H1 (cell line): ENCODE data around the gene ERICH2. TPM values are rescaled to one million over a fixed set of nuclear protein-coding genes. Genes with fewer than 3 reads are reported as not detected.

Experiments used
- CTCF ChIA-PET: fragments of 300-600 bp; sonication (Branson Sonifier 250); formaldehyde crosslinking; loops from one replicate; lab custom pipeline; 2021; ENCODE audit not compliant: partially characterized antibody; lab: Charles Lee
- POLR2A ChIA-PET: fragments of 300-600 bp; sonication (Branson Sonifier 250); formaldehyde crosslinking; loops from one replicate; lab custom pipeline; 2021; ENCODE audit warnings: inconsistent platforms; ENCODE audit not compliant: partially characterized antibody; lab: Charles Lee
- DNase-seq, 2 experiments: peaks; one replicate each; pipeline versions ENCODE4 v3.0.0 to v3.0.0-alpha.2; 2010 to 2022; ENCODE audit warnings: low spot score in 2 of 2, low read depth in 1 of 2, mixed read lengths in 1 of 2
- FAIRE-seq: peaks from 2 replicates; lab custom pipeline; 2011; peaks lifted over from hg19 to GRCh38; lab: Jason Lieb, UNC
- H2AFZ ChIP-seq: 2 replicates; pipeline ENCODE4 v1.8.1; 2012; ENCODE audit warnings: low read length, inconsistent platforms
- H2AK5ac ChIP-seq: 2 replicates; pipeline ENCODE4 v1.6.1; 2013; ENCODE audit warnings: low read depth, low read length
- H2BK120ac ChIP-seq: replicated peaks from 2 replicates; pipeline ENCODE3; 2013; ENCODE audit warnings: low read depth, low read length, inconsistent platforms
- H2BK12ac ChIP-seq: 2 replicates; pipeline ENCODE4 v1.6.1; 2013; ENCODE audit warnings: low read depth, low read length
- H2BK15ac ChIP-seq: 2 replicates; pipeline ENCODE4 v1.6.1; 2013; ENCODE audit warnings: low read length
- H2BK20ac ChIP-seq: 2 replicates; pipeline ENCODE4 v1.6.1; 2013; ENCODE audit warnings: low read length
- H2BK5ac ChIP-seq: 2 replicates; pipeline ENCODE4 v1.6.1; 2013; ENCODE audit warnings: low read depth, low read length
- H3K14ac ChIP-seq: 2 replicates; pipeline ENCODE4 v1.6.1; 2013; ENCODE audit warnings: inconsistent platforms; ENCODE audit not compliant: insufficient read length
- H3K18ac ChIP-seq: 2 replicates; pipeline ENCODE4 v1.6.1; 2013; ENCODE audit warnings: low read length; ENCODE audit errors: extremely low read depth
- H3K23ac ChIP-seq: 2 replicates; pipeline ENCODE4 v1.6.1; 2013; ENCODE audit warnings: inconsistent platforms; ENCODE audit not compliant: insufficient read length
- H3K23me2 ChIP-seq: 2 replicates; pipeline ENCODE4 v1.6.1; 2013; ENCODE audit warnings: low read depth, low read length
- H3K27ac ChIP-seq: 2 replicates; pipeline ENCODE4 v1.6.1; 2011; ENCODE audit warnings: low read depth, low read length, inconsistent platforms
- H3K27me3 ChIP-seq, 4 experiments: replicated peaks in 1 of 4; 1 replicate in 1 of 4; 2 replicates in 3 of 4; pipeline versions ENCODE4 v1.6.1 to v1.8.1; 2011 to 2013; ENCODE audit warnings: low read length in 3 of 4, mild to moderate bottlenecking in 3 of 4, inconsistent platforms in 2 of 4, mixed read lengths in 2 of 4, moderate library complexity in 1 of 4; ENCODE audit not compliant: control insufficient read depth in 3 of 4, insufficient read depth in 3 of 4; ENCODE audit errors: extremely low read depth in 1 of 4
- H3K36me3 ChIP-seq, 4 experiments: 2 replicates each; pipeline versions ENCODE4 v1.6.1 to v1.8.1; 2011 to 2013; ENCODE audit warnings: mild to moderate bottlenecking in 4 of 4, low read length in 3 of 4, moderate library complexity in 2 of 4, control low read depth in 1 of 4, inconsistent platforms in 1 of 4; ENCODE audit not compliant: insufficient read depth in 4 of 4, control insufficient read depth in 2 of 4
- H3K4ac ChIP-seq: replicated peaks from 2 replicates; pipeline ENCODE3; 2013; ENCODE audit warnings: low read length, low read depth, mixed read lengths, inconsistent platforms; ENCODE audit not compliant: insufficient read length
- H3K4me1 ChIP-seq, 4 experiments: replicated peaks in 1 of 4; 1 replicate in 1 of 4; 2 replicates in 3 of 4; pipeline versions ENCODE4 v1.6.1 to v1.8.1; 2011 to 2013; ENCODE audit warnings: low read length in 3 of 4, inconsistent platforms in 2 of 4, mixed read lengths in 1 of 4; ENCODE audit not compliant: insufficient read depth in 4 of 4, control insufficient read depth in 3 of 4
- H3K4me2 ChIP-seq, 2 experiments: 2 replicates each; pipeline versions ENCODE4 v1.6.1 to v1.8.1; 2011 to 2013; ENCODE audit warnings: low read depth in 2 of 2, low read length in 2 of 2, control low read depth in 1 of 2, inconsistent platforms in 1 of 2, mild to moderate bottlenecking in 1 of 2; ENCODE audit not compliant: insufficient read depth in 1 of 2
- H3K4me3 ChIP-seq, 4 experiments: fragments of 200-600, 300-600 bp in 1 of 4; sonication (generic), shearing (Covaris generic), sonication (Bioruptor Twin) in 1 of 4; 2 replicates each; pipeline versions ENCODE4 v1.5.1 to v1.8.1; 2011 to 2016; ENCODE audit warnings: low read length in 4 of 4, low read depth in 3 of 4, control low read depth in 2 of 4, inconsistent platforms in 2 of 4, mild to moderate bottlenecking in 2 of 4, mixed read lengths in 1 of 4, moderate library complexity in 1 of 4; ENCODE audit not compliant: insufficient read depth in 2 of 4; ENCODE audit errors: extremely low read depth in 1 of 4
- H3K56ac ChIP-seq: replicated peaks from 2 replicates; pipeline ENCODE3; 2013; ENCODE audit warnings: low read depth, mild to moderate bottlenecking, mixed read lengths, low read length, inconsistent platforms; ENCODE audit not compliant: insufficient read length
- H3K79me1 ChIP-seq: 2 replicates; pipeline ENCODE4 v1.6.1; 2013; ENCODE audit warnings: low read depth, low read length, control low read depth
- H3K79me2 ChIP-seq, 2 experiments: 2 replicates each; pipeline versions ENCODE4 v1.6.1 to v1.8.1; 2012 to 2013; ENCODE audit warnings: low read length in 2 of 2, mild to moderate bottlenecking in 2 of 2, inconsistent platforms in 1 of 2; ENCODE audit not compliant: insufficient read depth in 2 of 2, control insufficient read depth in 1 of 2
- H3K9ac ChIP-seq, 4 experiments: replicated peaks in 1 of 4; 1 replicate in 1 of 4; 2 replicates in 3 of 4; pipeline versions ENCODE4 v1.6.1 to v1.8.1; 2011 to 2013; ENCODE audit warnings: low read depth in 3 of 4, low read length in 3 of 4, control low read depth in 2 of 4, mild to moderate bottlenecking in 2 of 4, moderate library complexity in 2 of 4, inconsistent platforms in 1 of 4; ENCODE audit errors: extremely low read depth in 1 of 4
- H3K9me3 ChIP-seq, 2 experiments: 2 replicates each; pipeline versions ENCODE4 v1.6.1 to v1.8.1; 2012 to 2013; ENCODE audit warnings: mild to moderate bottlenecking in 2 of 2, moderate library complexity in 2 of 2, control low read depth in 1 of 2, inconsistent platforms in 1 of 2, low read depth in 1 of 2, low read length in 1 of 2, mixed read lengths in 1 of 2; ENCODE audit not compliant: insufficient read depth in 2 of 2
- H4K20me1 ChIP-seq, 2 experiments: replicated peaks in 1 of 2; 2 replicates each; pipeline versions ENCODE3 to v1.8.1; 2011 to 2013; ENCODE audit warnings: inconsistent platforms in 2 of 2, low read length in 2 of 2, mild to moderate bottlenecking in 1 of 2; ENCODE audit not compliant: insufficient read depth in 2 of 2, control insufficient read depth in 1 of 2
- H4K5ac ChIP-seq: 2 replicates; pipeline ENCODE4 v1.6.1; 2013; ENCODE audit warnings: low read length, low read depth, mixed read lengths, inconsistent platforms; ENCODE audit not compliant: insufficient read length
- H4K8ac ChIP-seq: 2 replicates; pipeline ENCODE4 v1.8.0; 2013; ENCODE audit warnings: mild to moderate bottlenecking, moderate library complexity, low read length, inconsistent platforms; ENCODE audit not compliant: insufficient read depth; ENCODE audit errors: extremely low read depth
- H4K91ac ChIP-seq: replicated peaks from 2 replicates; pipeline ENCODE3; 2013; ENCODE audit warnings: low read length, mixed read lengths, inconsistent platforms; ENCODE audit not compliant: insufficient read length
- CEBPB ChIP-seq: IDR thresholded peaks from 2 replicates; pipeline ENCODE4 v1.6.1; 2012; ENCODE audit warnings: low read depth, low read length
- FOSL1 ChIP-seq: IDR thresholded peaks from 2 replicates; pipeline ENCODE4 v1.6.1; 2011; ENCODE audit warnings: mild to moderate bottlenecking, low read depth, low read length, moderate library complexity; ENCODE audit not compliant: insufficient read depth
- GABPA ChIP-seq: IDR thresholded peaks from 2 replicates; pipeline ENCODE4 v1.6.1; 2011; ENCODE audit warnings: mild to moderate bottlenecking, low read length, moderate library complexity, borderline replicate concordance; ENCODE audit not compliant: insufficient read depth
- HDAC6 ChIP-seq: IDR thresholded peaks from one replicate; pipeline ENCODE4 v1.7.1; 2012; ENCODE audit warnings: low read depth, mild to moderate bottlenecking, inconsistent platforms, low read length, moderate library complexity
- RAD21 ChIP-seq, 2 experiments: IDR thresholded peaks in 1 of 2; conservative IDR thresholded peaks in 1 of 2; 2 replicates each; pipeline ENCODE4 v1.6.1; 2011; ENCODE audit warnings: low read depth in 2 of 2, low read length in 2 of 2, improper control_type of control experiment in 1 of 2, inconsistent platforms in 1 of 2, mild to moderate bottlenecking in 1 of 2, moderate library complexity in 1 of 2
- RBBP5 ChIP-seq: IDR thresholded peaks from 2 replicates; pipeline ENCODE4 v1.7.1; 2012; ENCODE audit warnings: low read depth, mild to moderate bottlenecking, inconsistent platforms, low read length, moderate library complexity, borderline replicate concordance
- RFX5 ChIP-seq: IDR thresholded peaks from 2 replicates; pipeline ENCODE4 v1.6.1; 2011; ENCODE audit warnings: low read depth, low read length, improper control_type of control experiment, borderline replicate concordance
- SRF ChIP-seq: IDR thresholded peaks from 2 replicates; pipeline ENCODE4 v1.6.1; 2011; ENCODE audit warnings: mild to moderate bottlenecking, low read depth, low read length, moderate library complexity
- SUZ12 ChIP-seq: fragments of 200-600 bp; sonication (generic); IDR thresholded peaks from 2 replicates; pipeline ENCODE4 v1.6.1; 2012; ENCODE audit warnings: mild to moderate bottlenecking, inconsistent platforms, low read length, moderate library complexity, mixed read lengths
- TBP ChIP-seq: IDR thresholded peaks from 2 replicates; pipeline ENCODE4 v1.6.1; 2011; ENCODE audit warnings: low read depth, low read length, improper control_type of control experiment
- WGBS, 2 experiments: shearing (Covaris generic) in 1 of 2; methylation state at CpG; one replicate each; pipeline versions ENCODE4 v1.1.6 to v1.1.7; 2013 to 2015; ENCODE audit warnings: low lambda C conversion rate in 2 of 2, mixed read lengths in 2 of 2, inconsistent platforms in 1 of 2, low coverage in 1 of 2, missing lambda C conversion rate in 1 of 2; ENCODE audit not compliant: insufficient replicate concordance in 2 of 2, insufficient coverage in 1 of 2, insufficient read length in 1 of 2; ENCODE audit errors: extremely low coverage in 1 of 2, missing lambda C conversion rate in 1 of 2; 5-methylcytosine and 5-hydroxymethylcytosine counted together
- polyA plus RNA-seq, 7 experiments: library from polyadenylated mRNA; depleted of rRNA in 3 of 7; stranded (reverse) in 5 of 7; unstranded in 2 of 7; fragments of >200 nt in 5 of 7; fragments of 200-250 nt in 2 of 7; gene quantifications; 1 replicate in 5 of 7; 2 replicates in 1 of 7; 4 replicates in 1 of 7; pipeline versions ENCODE4 v1.2.1 to v1.2.3, GENCODE V29; 2011 to 2013; ENCODE audit warnings: missing spikeins in 2 of 7, mixed read lengths in 2 of 7
- total RNA-seq: library from RNA; stranded (reverse); fragmentation: NEBNext Ultra II Directional; extraction: Animal tissue kit (Norgen Biotek cat#: 25700); gene quantifications from 2 replicates; pipeline ENCODE4 v1.2.1, GENCODE V29; 2021
- TF ChIP-seq, protein P1 (sequence below): IDR thresholded peaks from 2 replicates; pipeline ENCODE4 v1.6.1; 2011; ENCODE audit warnings: low read length, improper control_type of control experiment

Gene ERICH2
- total and polyA plus RNA-seq, 2 of the 8 experiments (the other 6 are each of a cell fraction or from before 2014, with no cell fraction given), result 0.20 to 2.1 TPM

DNA sequence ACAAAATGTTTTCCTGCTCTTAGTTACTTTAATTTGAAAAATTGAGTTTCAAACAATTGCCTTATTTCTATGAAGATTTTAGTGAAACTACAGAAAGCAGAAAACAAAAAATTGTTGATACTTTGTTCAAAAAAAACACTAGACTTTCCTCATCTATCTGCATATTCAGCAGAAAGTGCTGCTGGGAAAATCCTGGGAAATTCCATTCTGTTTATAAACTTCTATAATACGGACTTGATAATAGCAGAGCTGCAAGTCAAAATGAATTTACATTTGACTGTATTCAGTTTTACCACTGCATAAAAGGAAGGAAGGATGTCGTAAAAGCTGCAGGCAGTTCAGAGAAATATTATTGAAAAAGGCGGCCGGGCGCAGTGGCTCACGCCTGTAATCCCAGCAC lies 24.9 kb upstream of the ERICH2 start:
- H3K9me3 ChIP-seq, result no peaks in the 10 kb centered on the region
- H3K4me3 ChIP-seq, result no peak overlapping the region
- H3K18ac ChIP-seq, result no peak overlapping the region
- no peaks in the 10 kb centered on the region for H3K79me2 ChIP-seq
- H3K23ac ChIP-seq, result no peak overlapping the region
- no peak overlapping the region for H3K27ac ChIP-seq
- no peak overlapping the region for H2BK12ac ChIP-seq
- H2BK20ac ChIP-seq, result no peak overlapping the region
- H3K27me3 ChIP-seq, result no peaks in the 10 kb centered on the region
- no peak overlapping the region for H4K8ac ChIP-seq
- no peak for DNase-seq
- H3K4me2 ChIP-seq, result no peak overlapping the region
- 75% methylated on average over 6 of the region's 6 CpGs; no CpG with 5 or more reads in 1 of the 2 experiments for WGBS, 2 experiments
- no peaks in the 10 kb centered on the region for H3K4me1 ChIP-seq
- no peak overlapping the region for H2AFZ ChIP-seq
- no peak overlapping the region for H2AK5ac ChIP-seq
- no peak overlapping the region for H2BK120ac ChIP-seq
- no peak overlapping the region for H3K56ac ChIP-seq
- no peaks in the 10 kb centered on the region for H3K23me2 ChIP-seq
- H3K79me1 ChIP-seq, result no peaks in the 10 kb centered on the region
- no peak overlapping the region for H4K5ac ChIP-seq
- H2BK15ac ChIP-seq, result no peak overlapping the region
- no peak overlapping the region for H2BK5ac ChIP-seq
- no peak overlapping the region for H3K14ac ChIP-seq
- H4K91ac ChIP-seq, result no peak overlapping the region
- ChIA-PET POLR2A (no interaction called here), CTCF (interaction anchor here (0.6 kb wide), 1 partner anchor 10 kb away, joined by 5 read pairs; no protein-coding TSS in a partner anchor)
- H4K20me1 ChIP-seq, result no peaks in the 10 kb centered on the region
- no peaks in the 10 kb centered on the region for H3K36me3 ChIP-seq
- FAIRE-seq, result no peak
- H3K4ac ChIP-seq, result no peak overlapping the region
- H3K9ac ChIP-seq, result no peak overlapping the region
- no peak for TF ChIP-seq FOSL1
- TF ChIP-seq RBBP5, result no peak
- TF ChIP-seq TBP, result no peak
- TF ChIP-seq CEBPB, result no peak
- no peak for TF ChIP-seq GABPA
- TF ChIP-seq HDAC6, result no peak
- TF ChIP-seq SUZ12, result no peak
- TF ChIP-seq, protein P1, sequence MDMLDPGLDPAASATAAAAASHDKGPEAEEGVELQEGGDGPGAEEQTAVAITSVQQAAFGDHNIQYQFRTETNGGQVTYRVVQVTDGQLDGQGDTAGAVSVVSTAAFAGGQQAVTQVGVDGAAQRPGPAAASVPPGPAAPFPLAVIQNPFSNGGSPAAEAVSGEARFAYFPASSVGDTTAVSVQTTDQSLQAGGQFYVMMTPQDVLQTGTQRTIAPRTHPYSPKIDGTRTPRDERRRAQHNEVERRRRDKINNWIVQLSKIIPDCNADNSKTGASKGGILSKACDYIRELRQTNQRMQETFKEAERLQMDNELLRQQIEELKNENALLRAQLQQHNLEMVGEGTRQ, result no peak
- no peak for TF ChIP-seq RAD21 (IDR thresholded peaks at IDR 0.05 in 1 of 2, conservative IDR thresholded peaks at IDR 0.05 in 1 of 2; ENCODE audit: low read depth in 2 of 2, low read length in 2 of 2)
- no peak for TF ChIP-seq SRF
- TF ChIP-seq RFX5, result no peak
